Right cardiac atrium (tissue), 5 donors: ENCODE results near the gene VSIG10L2. TPM values are rescaled to one million over a fixed set of nuclear protein-coding genes. Genes with fewer than 3 reads are reported as not detected.

Experiments
- ATAC-seq, 2 donors: fragments of 200-7000 bp; cut with Tn5 transposase; one replicate each; pipeline versions ENCODE4 v1.8.0 to v1.9.1; 2020; ENCODE audit warnings: moderate library complexity in 2 of 2, mild to moderate bottlenecking in 1 of 2
- DNase-seq, 3 donors: peaks; one replicate each; pipeline ENCODE4 v3.0.0-alpha.2; 2020
- H3K27ac ChIP-seq: one replicate; pipeline ENCODE4 v1.5.1; 2013; ENCODE audit warnings: mild to moderate bottlenecking, low read length, control low read depth, moderate library complexity
- H3K27me3 ChIP-seq: one replicate; pipeline ENCODE4 v1.6.1; 2013; ENCODE audit not compliant: control insufficient read depth, insufficient read depth
- H3K4me1 ChIP-seq: one replicate; pipeline ENCODE4 v1.6.1; 2013; ENCODE audit warnings: low read length; ENCODE audit not compliant: control insufficient read depth, insufficient read depth
- H3K4me3 ChIP-seq: one replicate; pipeline ENCODE4 v1.5.1; 2013; ENCODE audit warnings: low read length, control low read depth
- H3K9me3 ChIP-seq: one replicate; pipeline ENCODE4 v1.6.1; 2013; ENCODE audit warnings: low read length; ENCODE audit not compliant: control insufficient read depth
- WGBS: extraction: QIAGEN DNeasy Blood & Tissue Kit; methylation state at CpG from one replicate; pipeline ENCODE4 v1.1.7; 2013; 5-methylcytosine and 5-hydroxymethylcytosine counted together
- intact Hi-C, 4 donors: fragments of 100-400 bp; cut with DNase I; formaldehyde crosslinking; loops; one replicate each; pipeline versions ENCODE4 v1.11.0 to v1.14.0; 2022 to 2023
- polyA plus RNA-seq: library from polyadenylated mRNA; stranded (reverse); fragments of 200-250 nt; gene quantifications from one replicate; pipeline ENCODE4 v1.2.3, GENCODE V29; 2013
- total RNA-seq, 4 donors: library from RNA; stranded (reverse); fragmentation: NEBNext Ultra II Directional; extraction: Animal tissue kit (Norgen Biotek cat#: 25700); gene quantifications; one replicate each; pipeline ENCODE4 v1.2.1, GENCODE V29; 2021
- donor health status: healthy with polysubstance abuse.
- donor health status: DM: no; HTN: yes; CAD: no.
- donor health status: DM: no; HTN: no; CAD: no.
- donor health status: DM: no; HTN: yes; CAD: no; lungs with severe emphysema.
- donor health status: DM: yes; HTN: yes; CAD: no.

The VSIG10L2 gene
- total and polyA plus RNA-seq, 5 donors: 0.29 to 0.50 TPM; not detected in 3

DNA sequence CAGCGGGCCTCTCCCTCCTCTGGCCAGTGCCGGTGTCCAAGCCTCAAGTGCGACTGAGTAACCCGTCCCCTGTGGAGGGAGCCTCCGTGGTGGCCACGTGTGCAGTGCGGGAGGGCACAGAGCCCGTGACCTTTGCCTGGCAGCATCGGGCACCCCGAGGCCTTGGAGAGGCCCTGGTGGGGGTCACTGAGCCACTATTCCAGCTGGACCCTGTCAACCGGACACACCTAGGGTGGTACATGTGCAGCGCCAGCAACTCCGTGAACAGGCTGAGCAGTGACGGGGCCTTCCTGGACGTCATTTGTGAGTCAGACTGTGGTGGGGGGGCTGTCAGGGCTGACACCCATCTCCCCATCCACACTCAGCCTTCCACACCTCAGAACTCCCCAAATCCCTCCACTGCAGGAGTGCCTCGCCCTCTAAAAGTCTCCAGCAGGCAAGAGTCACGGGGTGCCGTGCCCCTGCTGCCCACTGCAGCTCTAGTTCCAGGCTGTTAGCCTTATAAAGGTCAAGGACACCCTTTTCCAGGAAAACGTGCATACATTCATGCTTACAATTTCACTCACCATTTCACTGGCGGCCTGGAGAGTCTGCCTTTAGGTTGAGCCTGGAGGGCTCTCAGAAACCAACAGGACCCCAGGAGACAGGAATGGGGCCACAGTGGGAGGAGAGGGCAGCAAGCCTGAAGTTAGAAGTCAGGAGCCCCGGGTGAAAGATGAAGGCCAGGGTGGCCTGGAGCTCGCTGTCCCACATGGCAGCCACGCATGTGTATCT, 2.6 kb downstream of the VSIG10L2 start:
- Histone ChIP-seq H3K4me3 (no peak overlapping the region), H3K9me3 (no peaks in the 10 kb centered on the region), H3K4me1 (peaks cover 6% of the 10 kb centered on the region), H3K27me3 (no peaks in the 10 kb centered on the region), H3K27ac (no peak overlapping the region)
- ATAC-seq: no peak
- intact Hi-C loops: loop anchor here in 2 of 4 donors (10.0 kb wide), 2 partner anchors 86 to 236 kb away; no protein-coding TSS in a partner anchor
- DNase-seq: no peak
- WGBS: 88% methylated on average over 23 of the region's 23 CpGs

GRCh38 chr11:125949271-125950177, 3.7 kb downstream of the VSIG10L2 start:
- Histone ChIP-seq H3K27me3 (no peaks in the 10 kb centered on the region), H3K4me1 (peaks cover 6% of the 10 kb centered on the region), H3K27ac (no peak overlapping the region), H3K4me3 (no peak overlapping the region), H3K9me3 (no peaks in the 10 kb centered on the region)
- DNase-seq (no peak), ATAC-seq (no peak)
- 92% methylated on average over 22 of the region's 22 CpGs for WGBS
- intact Hi-C loops: loop anchor here in 2 of 4 donors (10.0 kb wide), 2 partner anchors 85 to 235 kb away; no protein-coding TSS in a partner anchor

DNA sequence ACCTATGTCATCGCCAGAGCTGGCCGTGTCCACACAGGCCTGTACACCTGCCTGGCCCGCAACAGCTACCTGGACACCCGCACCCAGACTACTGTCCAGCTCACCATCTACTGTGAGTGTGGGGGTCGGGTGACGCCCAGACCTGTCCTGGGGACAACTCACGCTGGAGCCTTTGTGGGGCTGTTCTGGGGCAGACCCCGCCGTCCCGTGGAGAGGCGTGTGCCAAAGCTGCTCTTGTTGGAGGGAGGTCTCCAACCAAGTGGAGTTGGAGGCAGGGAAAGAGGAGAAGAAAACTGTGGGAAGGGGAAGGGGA, 4.3 kb downstream of the VSIG10L2 start:
- intact Hi-C loops: no loop called here
- H3K4me1 ChIP-seq: peaks cover 6% of the 10 kb centered on the region
- H3K27ac ChIP-seq: no peak overlapping the region
- ATAC-seq: no peak
- no peak for DNase-seq
- no peaks in the 10 kb centered on the region for H3K9me3 ChIP-seq
- 94% methylated on average over 11 of the region's 11 CpGs for WGBS
- H3K27me3 ChIP-seq: no peaks in the 10 kb centered on the region
- no peak overlapping the region for H3K4me3 ChIP-seq

DNA sequence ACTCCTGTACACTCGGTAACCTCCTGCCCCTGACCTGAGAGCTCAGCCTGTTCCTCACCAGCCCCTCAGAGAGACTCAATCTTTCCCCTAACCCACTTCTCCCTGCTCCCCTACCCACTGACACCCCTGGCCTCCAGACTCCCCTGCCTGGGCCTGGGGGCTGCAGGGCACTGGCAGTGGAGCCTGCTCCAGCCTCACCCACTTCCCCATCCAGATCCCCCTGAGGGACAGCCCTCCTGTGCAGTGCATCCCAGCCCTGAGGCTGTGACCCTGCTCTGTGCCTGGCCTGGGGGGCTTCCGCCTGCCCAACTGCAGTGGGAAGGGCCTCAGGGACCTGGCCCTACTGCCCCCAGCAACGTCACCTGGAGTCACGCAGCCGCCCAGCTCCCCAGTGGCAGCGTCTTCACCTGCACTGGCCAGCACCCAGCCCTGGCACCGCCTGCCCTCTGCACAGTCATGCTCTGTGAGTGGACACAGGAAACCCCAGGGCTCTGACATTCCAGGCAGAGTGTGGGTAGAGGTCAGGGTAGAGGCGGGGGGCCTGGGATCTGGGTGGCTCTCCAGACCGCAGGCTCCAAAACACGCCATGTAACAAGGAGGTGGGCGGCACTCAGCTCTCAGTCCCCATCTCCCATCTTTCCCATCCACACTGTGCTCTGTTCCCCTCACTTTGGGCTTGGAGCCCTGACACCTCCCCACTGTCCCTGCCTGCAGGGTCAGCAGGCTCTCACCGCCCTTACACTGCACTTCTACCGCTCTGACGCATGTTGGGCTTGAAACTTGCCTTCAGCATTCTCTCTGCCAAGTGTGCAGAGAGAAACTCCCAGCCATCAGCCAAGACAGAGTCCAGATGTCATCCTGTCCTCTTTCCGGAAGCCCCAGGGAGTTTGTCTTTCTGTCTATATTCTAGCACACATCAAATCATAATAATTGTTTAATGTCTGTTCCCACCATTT, 5.1 kb downstream of the VSIG10L2 start:
- Histone ChIP-seq H3K4me3 (no peak overlapping the region), H3K4me1 (peaks cover 6% of the 10 kb centered on the region), H3K27me3 (no peaks in the 10 kb centered on the region), H3K27ac (no peak overlapping the region), H3K9me3 (no peaks in the 10 kb centered on the region)
- DNase-seq: peak; percentile 81 to 91 (median 90)
- WGBS: 58% methylated on average over 15 of the region's 15 CpGs
- peak; percentile 91 to 92 for ATAC-seq
- intact Hi-C loops: no loop called here

DNA sequence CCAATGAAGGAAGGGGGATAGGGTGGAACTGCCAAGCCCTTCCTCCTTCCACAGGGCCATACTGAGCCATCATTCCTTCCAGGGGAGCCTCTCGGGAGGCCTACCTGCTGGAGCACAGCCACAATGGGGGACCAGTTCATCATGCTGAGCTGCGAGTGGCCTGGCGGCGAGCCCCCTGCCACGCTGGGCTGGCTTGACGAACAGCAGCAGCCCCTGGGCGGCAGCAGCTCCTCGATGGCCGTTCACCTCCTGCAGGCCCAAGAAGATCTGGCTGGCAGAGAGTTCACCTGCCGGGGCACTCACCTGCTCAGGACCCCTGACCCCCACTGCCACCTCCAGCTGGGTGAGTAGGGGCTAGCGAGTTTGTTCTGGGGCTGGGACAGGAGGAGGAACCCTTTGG, 5.9 kb downstream of the VSIG10L2 start:
- DNase-seq (peak in 2 of 3 donors; percentile 68 to 72), ATAC-seq (peak; percentile 7 to 20)
- H3K27ac ChIP-seq: no peak overlapping the region
- no peaks in the 10 kb centered on the region for H3K9me3 ChIP-seq
- peaks cover 6% of the 10 kb centered on the region for H3K4me1 ChIP-seq
- WGBS: 55% methylated on average over 11 of the region's 11 CpGs
- no peaks in the 10 kb centered on the region for H3K27me3 ChIP-seq
- H3K4me3 ChIP-seq: no peak overlapping the region
- intact Hi-C loops: no loop called here

GRCh38 chr11:125952559-125952958, 6.7 kb downstream of the VSIG10L2 start:
- peaks cover 6% of the 10 kb centered on the region for H3K4me1 ChIP-seq
- ATAC-seq (no peak), DNase-seq (no peak)
- H3K27me3 ChIP-seq: no peaks in the 10 kb centered on the region
- no peak overlapping the region for H3K27ac ChIP-seq
- H3K4me3 ChIP-seq: no peak overlapping the region
- WGBS: 78% methylated on average over 2 of the region's 2 CpGs
- intact Hi-C loops: no loop called here
- no peaks in the 10 kb centered on the region for H3K9me3 ChIP-seq

DNA sequence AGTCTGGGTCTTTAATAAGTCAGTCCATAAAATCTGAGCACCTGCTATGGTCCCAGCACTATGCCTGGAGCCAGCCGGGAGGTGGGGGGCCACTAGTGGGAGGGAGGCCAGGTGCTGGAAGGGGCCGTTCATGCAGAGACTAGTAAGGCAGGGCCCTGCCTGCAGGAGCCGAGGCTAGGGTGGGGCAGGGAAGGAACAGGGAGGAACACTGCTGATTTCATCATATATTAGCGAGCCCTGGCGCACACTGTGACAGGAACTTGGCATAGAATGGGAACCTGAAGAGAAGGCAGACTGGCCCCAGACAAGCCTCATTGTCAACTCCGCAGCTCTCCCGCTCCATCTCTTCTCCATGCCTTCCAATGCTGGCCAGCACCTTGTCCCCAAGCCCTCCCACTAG, 7.1 kb downstream of the VSIG10L2 start:
- H3K27ac ChIP-seq: no peak overlapping the region
- no peaks in the 10 kb centered on the region for H3K27me3 ChIP-seq
- intact Hi-C loops: no loop called here
- no peak overlapping the region for H3K4me3 ChIP-seq
- ATAC-seq: peak; percentile 47 to 55
- 47% methylated on average over 7 of the region's 7 CpGs for WGBS
- no peaks in the 10 kb centered on the region for H3K9me3 ChIP-seq
- DNase-seq: peak; percentile 65 to 90 (median 81)
- H3K4me1 ChIP-seq: peaks cover 6% of the 10 kb centered on the region

GRCh38 chr11:125953401-125953935, 7.6 kb downstream of the VSIG10L2 start:
- Histone ChIP-seq H3K27me3 (no peaks in the 10 kb centered on the region), H3K27ac (no peak overlapping the region), H3K4me1 (peaks cover 6% of the 10 kb centered on the region), H3K9me3 (no peaks in the 10 kb centered on the region), H3K4me3 (no peak overlapping the region)
- ATAC-seq (no peak), DNase-seq (no peak)
- 82% methylated on average over 20 of the region's 20 CpGs for WGBS
- intact Hi-C loops: no loop called here

GRCh38 chr11:125954123-125954944, 8.5 kb downstream of the VSIG10L2 start:
- DNase-seq (peak in 1 of 3 donors; percentile 48), ATAC-seq (no peak)
- H3K27me3 ChIP-seq: no peaks in the 10 kb centered on the region
- H3K27ac ChIP-seq: no peak overlapping the region
- intact Hi-C loops: no loop called here
- H3K4me3 ChIP-seq: no peak overlapping the region
- WGBS: 89% methylated on average over 21 of the region's 21 CpGs
- peaks cover 6% of the 10 kb centered on the region for H3K4me1 ChIP-seq
- no peaks in the 10 kb centered on the region for H3K9me3 ChIP-seq
